ENCODE measurements around the gene OR7A17.

OR7A17 gene

GRCh38 chr19:14886032-14886431 is at the start of gene OR7A17:
Gene OR7A17, minus strand, starts transcription at chr19:14886132. Its CDS starts 4,777 bp downstream, at chr19:14881355.
- DNase-seq, result no peak

GRCh38 chr19:14933506-14933905 is 47.6 kb upstream of the OR7A17 start:
- DNase-seq, result no peak

GRCh38 chr19:14916848-14917247 is 30.9 kb upstream of the OR7A17 start:
- no peak for DNase-seq

GRCh38 chr19:14915116-14915515 is 29.2 kb upstream of the OR7A17 start:
- DNase-seq, result no peak

GRCh38 chr19:14906711-14907110 is 20.8 kb upstream of the OR7A17 start:
- no peak for DNase-seq

GRCh38 chr19:14901675-14902260 is 15.8 kb upstream of the OR7A17 start:
- DNase-seq, result no peak

GRCh38 chr19:14890643-14891379 is 4.9 kb upstream of the OR7A17 start:
- no peak for DNase-seq

- DNase-seq, result no peak
Observed at GRCh38 chr19:14889994-14890642, 4.2 kb upstream of the OR7A17 start.

- DNase-seq, result no peak
Observed at GRCh38 chr19:14871619-14872230, 14.2 kb downstream of the OR7A17 start.

GRCh38 chr19:14868497-14868896 is 17.4 kb downstream of the OR7A17 start:
- no peak for DNase-seq

- no peak for DNase-seq
Observed at GRCh38 chr19:14848822-14849221, 37.1 kb downstream of the OR7A17 start, which contains the start of gene OR7A10. Gene OR7A10, minus strand, starts transcription at chr19:14848922. Its CDS starts 7,045 bp downstream, at chr19:14841877.

- no peak for DNase-seq
Observed at GRCh38 chr19:14843578-14843977, 42.4 kb downstream of the OR7A17 start.

GRCh38 chr19:14843169-14843568 is 42.8 kb downstream of the OR7A17 start:
- DNase-seq, result no peak

- DNase-seq, result no peak
Observed at GRCh38 chr19:14840206-14840605, 45.7 kb downstream of the OR7A17 start.

GRCh38 chr19:14837391-14837790 is 48.5 kb downstream of the OR7A17 start:
- no peak for DNase-seq

- DNase-seq, result no peak
Observed at GRCh38 chr19:14835011-14835410, 50.9 kb downstream of the OR7A17 start, which contains the start of the genes OR7A5 and OR7C1. Gene OR7A5, minus strand, starts transcription at chr19:14835185. Its CDS starts 6,944 bp downstream, at chr19:14828241. Gene OR7C1, minus strand, starts transcription at chr19:14835185. Its CDS starts 35,049 bp downstream, at chr19:14800136.

GRCh38 chr19:14830702-14831101 is 55.2 kb downstream of the OR7A17 start:
- DNase-seq, result no peak

All from NCI-H2081 treated with DMSO at 0.1 percent for 48 hours (cell line).